Neutrophil (primary cell): ENCODE measurements around the gene DDX18.

Experiments used
- H3K27ac ChIP-seq: fragments of 200-600 bp; sonication (generic); 2 replicates; pipeline ENCODE4 v1.5.1; 2016; ENCODE audit warnings: mild to moderate bottlenecking, moderate library complexity
- H3K27me3 ChIP-seq: fragments of 200-600 bp; sonication (generic); 2 replicates; pipeline ENCODE4 v1.6.0; 2016; ENCODE audit warnings: mild to moderate bottlenecking
- H3K36me3 ChIP-seq: fragments of 200-600 bp; sonication (generic); 2 replicates; pipeline ENCODE4 v1.5.1; 2017
- H3K4me1 ChIP-seq, 2 experiments: fragments of 200-600 bp in 1 of 2; sonication (generic) in 1 of 2; 1 replicate in 1 of 2; 2 replicates in 1 of 2; pipeline versions ENCODE4 v1.5.1 to v1.6.1; 2013 to 2016; ENCODE audit warnings: low read depth in 1 of 2, low read length in 1 of 2, mild to moderate bottlenecking in 1 of 2, moderate library complexity in 1 of 2; ENCODE audit not compliant: control insufficient read depth in 1 of 2, insufficient read depth in 1 of 2
- H3K4me3 ChIP-seq, 2 experiments: fragments of 200-600 bp in 1 of 2; sonication (generic) in 1 of 2; 1 replicate in 1 of 2; 2 replicates in 1 of 2; pipeline ENCODE4 v1.5.1; 2013 to 2016; ENCODE audit warnings: low read depth in 1 of 2, low read length in 1 of 2, mild to moderate bottlenecking in 1 of 2, moderate library complexity in 1 of 2
- H3K9me3 ChIP-seq: fragments of 200-600 bp; sonication (generic); 2 replicates; pipeline ENCODE4 v1.5.1; 2016
- CTCF ChIP-seq: fragments of 200-600 bp; sonication (generic); IDR thresholded peaks from 2 replicates; pipeline ENCODE4 v1.5.1; 2016; ENCODE audit warnings: antibody characterized with exemption

Gene DDX18

DNA sequence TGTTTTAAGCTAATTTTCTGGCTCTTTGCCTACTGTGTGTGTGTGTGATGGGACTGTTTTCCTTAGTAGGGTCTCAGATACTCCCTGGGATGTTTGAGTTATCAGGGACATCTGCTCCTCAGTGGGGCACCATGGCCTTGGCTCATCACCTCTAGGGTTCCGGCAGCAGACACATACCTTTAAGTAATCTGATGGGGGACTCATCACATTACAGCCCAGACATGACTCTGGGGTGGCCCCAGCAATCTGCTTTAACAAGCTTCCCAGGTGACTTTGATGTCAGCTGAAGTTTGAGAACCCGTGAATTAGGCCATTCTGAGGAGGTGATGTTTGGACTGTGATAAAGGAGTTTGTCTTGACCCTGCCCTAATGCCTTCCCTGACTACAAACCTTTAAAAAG lies 38.8 kb downstream of the DDX18 start:
- Histone ChIP-seq H3K4me1 (no peaks in the 10 kb centered on the region), H3K27ac (no peak overlapping the region), H3K4me3 (no peak overlapping the region), H3K9me3 (no peaks in the 10 kb centered on the region), H3K36me3 (no peaks in the 10 kb centered on the region), H3K27me3 (peaks cover 87% of the 10 kb centered on the region)
- no peak for TF ChIP-seq CTCF

DNA sequence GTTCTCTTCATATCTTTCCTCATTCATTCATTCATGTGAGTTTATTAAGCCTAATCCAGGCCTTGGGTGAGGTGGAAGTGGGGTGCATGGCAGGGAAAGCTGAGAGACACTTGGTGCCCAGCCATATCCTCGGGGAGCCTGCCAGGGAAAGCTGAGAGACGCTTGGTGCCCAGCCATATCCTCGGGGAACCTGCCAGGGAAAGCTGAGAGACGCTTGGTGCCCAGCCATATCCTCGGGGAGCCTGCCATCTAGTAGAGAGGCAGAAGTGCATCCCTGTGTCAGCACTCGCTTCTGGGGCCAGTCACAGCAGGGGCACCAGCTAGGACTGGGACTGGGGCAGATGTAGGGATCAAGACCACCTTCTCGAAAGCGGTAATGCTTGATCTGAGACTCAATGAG lies 39.4 kb downstream of the DDX18 start:
- no peak overlapping the region for H3K4me3 ChIP-seq
- no peak overlapping the region for H3K27ac ChIP-seq
- TF ChIP-seq CTCF, result no peak
- no peaks in the 10 kb centered on the region for H3K4me1 ChIP-seq
- no peaks in the 10 kb centered on the region for H3K36me3 ChIP-seq
- H3K9me3 ChIP-seq, result no peaks in the 10 kb centered on the region
- peaks cover 87% of the 10 kb centered on the region for H3K27me3 ChIP-seq

DNA sequence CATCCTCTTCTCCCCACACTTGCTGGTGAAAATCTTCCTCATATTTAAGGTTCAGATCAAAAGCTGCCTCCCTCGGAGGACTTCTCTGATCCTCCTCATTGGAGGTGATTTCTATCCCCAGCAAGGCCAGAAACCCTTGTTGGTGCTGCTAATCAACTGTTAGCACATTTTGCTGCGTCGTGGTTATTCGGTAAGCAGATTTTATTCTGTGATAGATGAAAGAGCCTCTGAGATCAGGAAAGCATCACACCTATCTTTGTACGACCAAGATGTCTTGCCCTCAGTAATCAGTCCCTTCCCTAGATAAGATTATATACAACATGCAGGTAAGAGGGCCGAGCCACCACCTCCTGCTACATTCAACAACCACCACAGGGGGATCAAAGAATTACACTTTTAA lies 40.1 kb downstream of the DDX18 start:
- TF ChIP-seq CTCF, result no peak
- H3K27ac ChIP-seq, result no peak overlapping the region
- H3K36me3 ChIP-seq, result no peaks in the 10 kb centered on the region
- H3K4me1 ChIP-seq, result no peaks in the 10 kb centered on the region
- H3K27me3 ChIP-seq, result peaks cover 87% of the 10 kb centered on the region
- no peaks in the 10 kb centered on the region for H3K9me3 ChIP-seq
- H3K4me3 ChIP-seq, result no peak overlapping the region

- no peaks in the 10 kb centered on the region for H3K4me1 ChIP-seq
- no peak for TF ChIP-seq CTCF
- no peak overlapping the region for H3K4me3 ChIP-seq
- H3K27me3 ChIP-seq, result peaks cover 87% of the 10 kb centered on the region
- H3K27ac ChIP-seq, result no peak overlapping the region
- H3K36me3 ChIP-seq, result no peaks in the 10 kb centered on the region
- H3K9me3 ChIP-seq, result peaks cover 5% of the 10 kb centered on the region
Observed at GRCh38 chr2:117855886-117856285, 41.4 kb downstream of the DDX18 start.

DNA sequence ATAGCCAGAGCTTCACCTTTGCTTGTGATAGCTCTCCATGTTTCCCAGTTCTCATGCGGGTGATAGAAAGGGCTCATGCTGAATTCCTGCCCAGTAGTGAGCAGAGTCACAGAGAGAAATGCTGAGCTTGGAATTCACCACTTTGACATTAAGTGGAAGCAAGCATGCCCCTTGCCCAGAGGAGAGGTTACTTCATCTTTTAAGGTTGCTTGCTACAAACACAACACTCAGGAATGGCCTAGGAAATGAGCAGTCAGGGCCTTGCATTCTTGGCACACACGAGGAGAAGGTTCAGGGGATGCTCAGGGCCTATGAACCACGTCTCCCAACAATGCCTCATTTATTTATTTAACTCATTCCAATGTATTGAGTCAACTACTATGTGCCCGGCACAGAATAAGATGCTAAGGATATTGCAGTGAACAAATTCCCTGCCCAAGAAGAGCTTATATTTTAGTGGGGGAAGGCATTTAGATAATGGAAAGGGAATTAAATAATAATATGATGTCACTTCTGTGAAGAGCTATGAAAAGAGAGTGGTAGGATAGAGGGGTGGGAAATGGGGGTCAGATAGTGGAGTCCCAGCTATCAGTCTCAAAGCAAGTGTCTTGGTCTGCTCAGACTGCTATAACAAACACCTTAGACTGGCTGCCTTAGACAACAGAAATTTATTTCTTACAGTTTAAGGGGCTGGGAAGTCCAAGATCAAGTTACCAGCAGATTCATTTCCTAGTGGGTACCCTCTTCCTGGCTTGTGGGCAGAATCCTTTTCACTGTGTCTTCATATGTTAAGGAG lies 42.1 kb downstream of the DDX18 start:
- no peak for TF ChIP-seq CTCF
- H3K36me3 ChIP-seq, result no peaks in the 10 kb centered on the region
- no peak overlapping the region for H3K4me3 ChIP-seq
- no peak overlapping the region for H3K27ac ChIP-seq
- no peaks in the 10 kb centered on the region for H3K4me1 ChIP-seq
- peaks cover 87% of the 10 kb centered on the region for H3K27me3 ChIP-seq
- H3K9me3 ChIP-seq, result peaks cover 5% of the 10 kb centered on the region
